Stimulated activated CD8-positive, alpha-beta memory T cell treated with anti-CD3 and anti-CD28 coated beads, Interleukin-15, amount 100 ng/mL, for 4 hours (primary cell): Measurements from ENCODE around the gene NPFF.

Source experiments
- DNase-seq, 2 donors: peaks; one replicate each; pipeline ENCODE4 v3.0.0-alpha.2; 2020; ENCODE audit warnings: low read depth in 2 of 2

The NPFF gene

GRCh38 chr12:53514628-53515290 lies 7.5 kb upstream of the NPFF start:
- DNase-seq = no peak

GRCh38 chr12:53513712-53514410 lies 6.6 kb upstream of the NPFF start:
- no peak for DNase-seq

DNA sequence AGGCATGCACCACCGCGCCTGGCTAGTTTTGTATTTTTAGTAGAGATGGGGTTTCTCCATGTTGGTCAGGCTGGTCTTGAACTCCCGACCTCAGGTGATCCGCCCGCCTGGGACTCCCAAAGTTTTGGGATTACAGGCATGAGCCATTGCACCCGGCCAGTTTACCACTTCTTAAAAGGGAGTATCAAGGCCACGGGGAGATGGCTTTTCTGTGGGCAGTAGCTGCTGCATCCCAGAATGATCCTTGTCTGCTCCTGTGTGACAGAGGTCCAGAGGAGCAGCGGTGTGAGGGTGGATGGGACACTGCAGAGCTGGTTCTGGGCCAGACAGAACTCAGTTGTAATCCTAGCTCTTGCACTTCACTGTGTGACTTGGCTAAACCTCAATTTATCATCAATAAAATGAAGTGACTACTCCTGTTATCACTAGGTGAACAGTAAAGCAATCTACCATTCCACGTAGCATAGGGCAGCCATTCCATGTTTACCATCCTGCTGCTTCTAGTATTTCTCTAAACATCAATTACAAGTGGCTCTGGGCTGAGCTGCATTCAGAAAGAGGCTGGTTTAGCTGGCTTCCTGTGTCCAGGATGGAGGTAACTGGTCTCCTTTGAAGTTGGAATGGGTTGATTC lies 3.0 kb upstream of the NPFF start:
- DNase-seq = no peak

- DNase-seq = peak; percentile 47 to 68
These were observed 1.4 kb upstream of the NPFF start for GRCh38 chr12:53508534-53509170.

GRCh38 chr12:53507603-53507885 lies 260 bp upstream of the NPFF start:
- no peak for DNase-seq

DNA sequence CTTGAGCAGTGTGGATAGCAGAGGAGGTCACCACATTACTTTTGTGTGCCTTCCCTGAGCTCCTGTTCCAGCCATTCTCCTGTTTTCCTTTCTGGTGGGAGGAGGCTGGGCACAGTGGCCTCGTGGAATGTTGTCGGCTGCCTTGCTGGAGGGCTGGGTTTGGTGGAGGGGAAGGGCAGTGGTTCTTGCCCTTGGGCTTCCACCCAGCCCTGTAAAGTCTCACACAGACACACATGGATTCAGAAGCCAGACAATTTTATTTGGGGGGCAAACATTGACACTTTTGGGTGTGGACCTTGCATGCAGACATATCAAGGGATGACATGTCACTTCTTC lies 866 bp downstream of the NPFF start:
- DNase-seq = no peak

- DNase-seq = no peak
These were observed 1.5 kb downstream of the NPFF start for GRCh38 chr12:53505555-53506449.

- DNase-seq = no peak
These were observed 2.2 kb downstream of the NPFF start for GRCh38 chr12:53505086-53505485.

DNA sequence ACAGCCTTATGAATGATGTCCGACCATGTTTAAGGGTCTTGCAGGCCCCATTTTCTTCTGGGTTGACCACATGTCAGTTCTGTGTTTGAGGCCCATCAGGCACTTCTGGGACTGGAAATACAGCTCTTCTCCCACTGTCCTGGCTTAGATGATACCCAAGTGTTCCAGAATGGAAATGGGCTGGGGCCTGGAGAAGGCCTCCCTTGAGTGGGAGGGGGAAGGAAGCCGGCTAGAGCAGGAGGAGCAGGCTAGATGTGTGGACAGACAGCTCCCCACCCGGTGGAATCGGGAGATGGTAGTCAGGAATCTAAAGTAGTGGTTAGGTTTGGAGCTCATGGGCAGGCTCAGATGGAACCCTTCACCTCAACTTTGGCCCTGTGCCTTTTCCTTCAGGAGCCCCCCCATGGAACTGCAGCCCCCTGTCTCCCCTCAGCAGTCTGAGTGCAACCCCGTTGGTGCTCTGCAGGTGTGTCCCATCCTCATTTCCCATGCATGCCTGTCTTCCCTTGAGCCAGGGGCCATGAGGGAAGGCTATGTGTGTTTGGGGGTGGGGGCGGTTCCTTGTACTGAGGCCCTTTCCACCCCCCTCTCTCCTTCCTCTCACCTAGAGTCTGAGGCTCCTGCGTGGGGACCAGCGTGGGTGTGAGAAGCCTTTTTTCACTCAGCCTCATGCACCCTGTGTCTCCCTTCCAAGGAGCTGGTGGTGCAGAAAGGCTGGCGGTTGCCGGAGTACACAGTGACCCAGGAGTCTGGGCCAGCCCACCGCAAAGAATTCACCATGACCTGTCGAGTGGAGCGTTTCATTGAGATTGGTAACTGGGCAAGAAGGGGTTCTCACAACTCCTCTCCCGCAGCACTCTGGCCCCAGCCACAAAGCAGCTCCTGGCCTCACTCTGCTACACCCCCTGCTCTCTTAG lies 3.0 kb downstream of the NPFF start:
- DNase-seq = no peak

GRCh38 chr12:53502983-53503728 lies 4.1 kb downstream of the NPFF start:
- no peak for DNase-seq

- no peak for DNase-seq
These were observed 5.0 kb downstream of the NPFF start for GRCh38 chr12:53502331-53502730.

DNA sequence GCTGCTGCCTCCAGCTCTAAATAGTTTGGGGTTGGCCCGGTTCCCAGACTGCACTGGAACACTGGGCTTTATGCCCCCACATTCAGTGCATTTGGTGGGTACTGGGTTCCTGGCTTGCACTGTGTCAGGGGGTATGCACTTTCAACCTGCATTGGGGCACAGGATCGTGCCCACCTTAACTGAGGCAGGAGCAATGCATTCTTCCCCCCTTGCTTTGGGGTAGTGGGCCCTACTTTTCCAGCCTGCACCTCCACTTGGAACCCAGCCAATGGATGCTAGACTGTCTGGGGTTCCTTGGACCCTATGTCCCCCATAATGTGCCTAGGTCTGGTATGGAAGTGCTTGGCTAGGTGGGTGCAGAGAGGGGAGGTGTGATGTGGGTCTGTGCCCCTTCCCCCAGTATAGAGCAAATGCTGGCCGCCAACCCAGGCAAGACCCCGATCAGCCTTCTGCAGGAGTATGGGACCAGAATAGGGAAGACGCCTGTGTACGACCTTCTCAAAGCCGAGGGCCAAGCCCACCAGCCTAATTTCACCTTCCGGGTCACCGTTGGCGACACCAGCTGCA lies 5.6 kb downstream of the NPFF start:
- no peak for DNase-seq

GRCh38 chr12:53500776-53501614 lies 6.3 kb downstream of the NPFF start, which contains the start of gene TARBP2:
TARBP2 (plus strand) TSS chr12:53501283; CDS start chr12:53501409, 126 bp downstream.
- DNase-seq = peak; percentile 94 to 96

GRCh38 chr12:53500142-53500775 lies 7.0 kb downstream of the NPFF start:
- DNase-seq = no peak

GRCh38 chr12:53499266-53500141 lies 7.8 kb downstream of the NPFF start, which contains the start of gene MAP3K12:
MAP3K12 (minus strand) TSS chr12:53499458; CDS start chr12:53487391, 12,067 bp downstream.
- peak in 1 of 2 donors; percentile 23 for DNase-seq

- DNase-seq = no peak
These were observed 9.1 kb downstream of the NPFF start for GRCh38 chr12:53498235-53498630.

GRCh38 chr12:53497461-53497860 lies 9.8 kb downstream of the NPFF start:
- DNase-seq = no peak
